Mucosa of stomach (tissue), 1 donor: ENCODE measurements around the gene NUCB2.
"Not testable (repeated sequence)": the region's sequence is repeated elsewhere in the genome, so short reads cannot be mapped to it uniquely, and the experiment has no call there.

Source experiments
- H3K27me3 ChIP-seq: one replicate; pipeline ENCODE4 v1.7.0; 2013; ENCODE audit warnings: mild to moderate bottlenecking, low read length; ENCODE audit not compliant: control insufficient read depth, insufficient read depth
- H3K36me3 ChIP-seq: one replicate; pipeline ENCODE4 v1.7.0; 2013; ENCODE audit warnings: low read length; ENCODE audit not compliant: control insufficient read depth, insufficient read depth
- H3K4me1 ChIP-seq: one replicate; pipeline ENCODE4 v1.7.0; 2013; ENCODE audit warnings: mild to moderate bottlenecking, low read length; ENCODE audit not compliant: control insufficient read depth, insufficient read depth
- H3K4me3 ChIP-seq: one replicate; pipeline ENCODE4 v1.7.0; 2013; ENCODE audit warnings: low read length
- H3K9ac ChIP-seq: one replicate; pipeline ENCODE4 v1.7.0; 2013; ENCODE audit warnings: mild to moderate bottlenecking, low read length, moderate library complexity
- H3K9me3 ChIP-seq: one replicate; pipeline ENCODE4 v1.7.0; 2013; ENCODE audit warnings: mild to moderate bottlenecking, low read length, moderate library complexity; ENCODE audit not compliant: control insufficient read depth
- donor health status: Pancreatic carcinoma.

Gene NUCB2

DNA sequence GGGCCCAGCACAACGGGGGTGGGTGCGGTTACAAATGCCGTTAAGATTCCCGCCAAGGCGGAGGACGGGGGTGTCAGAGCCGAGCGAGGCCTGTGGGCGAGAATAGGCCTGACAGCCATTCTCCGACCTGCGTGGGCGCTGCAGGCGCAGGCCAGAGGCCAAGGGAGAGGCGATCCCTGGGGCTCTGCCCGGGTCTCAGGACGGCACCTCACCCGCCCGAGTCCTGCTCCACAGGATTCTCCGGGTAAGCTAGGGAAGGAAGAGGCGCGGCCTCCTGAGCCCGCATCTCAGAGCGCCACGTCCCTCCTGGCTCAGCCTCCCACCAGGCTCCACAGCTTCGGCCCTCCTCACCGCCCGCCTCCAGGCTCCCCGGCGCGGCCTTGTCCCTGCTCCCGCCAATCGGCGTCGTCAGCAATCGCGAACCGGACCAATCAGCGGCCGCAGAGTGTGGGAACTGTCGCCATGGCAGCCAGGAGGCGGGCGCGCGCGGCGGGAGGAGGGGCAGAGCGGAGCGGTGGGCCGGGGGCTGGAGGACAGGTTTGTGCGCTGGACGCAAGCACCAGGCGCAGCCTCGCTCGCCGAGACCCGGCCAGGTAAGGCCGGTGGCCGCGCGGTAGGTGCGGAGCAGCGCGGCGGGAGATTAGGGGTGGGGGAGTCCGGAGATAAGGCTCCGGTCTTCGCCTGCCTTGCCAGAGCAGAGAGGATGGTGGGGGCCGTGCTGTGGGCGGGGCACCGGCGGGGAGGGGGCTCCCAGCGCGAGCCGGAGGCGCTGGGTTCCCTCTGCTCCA is at the start of gene NUCB2:
NUCB2 (plus strand) TSS at position 504 of the 788 bp plus-strand sequence. CDS start 18,585 bp downstream, outside the sequence.
- no peaks in the 10 kb centered on the region for H3K27me3 ChIP-seq
- H3K4me1 ChIP-seq, result peaks cover 8% of the 10 kb centered on the region
- peak within 1 kb of the TSS; percentile 84 for H3K9ac ChIP-seq
- peak within 1 kb of the TSS; percentile 57 for H3K4me3 ChIP-seq
- no peaks in the 10 kb centered on the region for H3K36me3 ChIP-seq
- H3K9me3 ChIP-seq, result no peaks in the 10 kb centered on the region

DNA sequence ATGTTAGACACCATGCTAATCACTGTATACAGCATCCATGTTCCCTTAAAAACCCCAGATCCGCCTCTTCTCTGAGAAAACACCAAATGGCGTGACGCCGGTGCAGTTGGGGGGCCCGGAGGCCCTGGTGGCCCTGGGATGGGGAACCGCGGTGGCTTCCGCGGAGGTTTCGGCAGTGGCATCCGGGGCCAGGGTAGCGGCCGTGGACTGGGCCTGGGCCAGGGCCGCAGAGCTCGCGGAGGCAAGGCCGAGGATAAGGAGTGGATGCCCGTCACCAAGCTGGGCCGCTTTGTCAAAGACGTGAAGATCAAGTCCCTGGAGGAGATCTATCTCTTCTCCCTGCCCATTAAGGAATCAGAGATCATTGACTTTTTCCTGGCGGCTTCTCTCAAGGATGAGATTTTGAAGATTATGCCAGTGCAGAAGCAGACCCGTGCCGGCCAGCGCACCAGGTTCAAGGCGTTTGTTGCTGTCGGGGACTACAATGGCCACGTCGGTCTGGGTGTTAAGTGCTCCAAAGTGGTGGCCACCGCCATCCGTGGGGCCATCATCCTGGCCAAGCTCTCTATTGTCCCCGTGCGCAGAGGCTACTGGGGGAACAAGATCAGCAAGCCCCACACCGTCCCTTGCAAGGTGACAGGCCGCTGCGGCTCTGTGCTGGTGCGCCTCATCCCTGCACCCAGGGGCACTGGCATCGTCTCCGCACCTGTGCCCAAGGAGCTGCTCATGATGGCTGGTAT is 48.2 kb upstream of the NUCB2 start:
- H3K27me3 ChIP-seq, H3K9ac ChIP-seq, H3K9me3 ChIP-seq, H3K4me3 ChIP-seq, H3K4me1 ChIP-seq, H3K36me3 ChIP-seq: not testable (repeated sequence)

DNA sequence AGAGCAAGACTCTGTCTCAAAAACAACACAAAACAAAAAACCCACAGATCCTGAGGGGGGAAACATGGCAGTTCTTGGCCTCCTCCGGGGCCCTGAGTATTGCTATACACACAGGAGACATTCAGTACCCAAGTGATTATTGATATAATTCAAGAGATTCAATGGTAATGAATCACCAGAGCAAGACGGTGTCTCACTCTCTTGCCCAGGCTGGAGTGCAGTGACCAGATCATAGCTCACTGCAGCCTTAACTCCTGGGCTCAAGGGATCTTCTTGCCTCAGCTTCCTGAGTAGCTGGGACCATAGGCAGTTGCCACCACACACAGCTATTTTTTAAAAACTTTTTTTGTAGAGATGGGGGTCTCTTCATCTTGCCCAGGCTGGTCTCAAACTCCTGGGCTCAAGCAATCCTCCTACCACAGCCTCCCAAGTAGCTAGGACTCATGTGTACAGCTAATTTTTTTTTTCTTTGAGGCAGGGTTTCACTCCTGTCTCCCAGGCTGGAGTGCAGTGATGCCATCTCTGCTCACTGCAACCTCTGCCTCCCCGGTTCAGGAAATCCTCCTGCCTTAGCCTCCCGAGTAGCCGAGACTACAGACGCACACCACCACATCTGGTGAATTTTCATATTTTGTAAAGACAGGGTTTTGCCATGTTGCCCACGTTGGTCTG is 46.9 kb upstream of the NUCB2 start:
- Histone ChIP-seq H3K9ac (no peak overlapping the region), H3K36me3 (no peaks in the 10 kb centered on the region), H3K9me3 (no peaks in the 10 kb centered on the region), H3K4me3 (no peak overlapping the region), H3K4me1 (peaks cover 4% of the 10 kb centered on the region), H3K27me3 (no peaks in the 10 kb centered on the region)

DNA sequence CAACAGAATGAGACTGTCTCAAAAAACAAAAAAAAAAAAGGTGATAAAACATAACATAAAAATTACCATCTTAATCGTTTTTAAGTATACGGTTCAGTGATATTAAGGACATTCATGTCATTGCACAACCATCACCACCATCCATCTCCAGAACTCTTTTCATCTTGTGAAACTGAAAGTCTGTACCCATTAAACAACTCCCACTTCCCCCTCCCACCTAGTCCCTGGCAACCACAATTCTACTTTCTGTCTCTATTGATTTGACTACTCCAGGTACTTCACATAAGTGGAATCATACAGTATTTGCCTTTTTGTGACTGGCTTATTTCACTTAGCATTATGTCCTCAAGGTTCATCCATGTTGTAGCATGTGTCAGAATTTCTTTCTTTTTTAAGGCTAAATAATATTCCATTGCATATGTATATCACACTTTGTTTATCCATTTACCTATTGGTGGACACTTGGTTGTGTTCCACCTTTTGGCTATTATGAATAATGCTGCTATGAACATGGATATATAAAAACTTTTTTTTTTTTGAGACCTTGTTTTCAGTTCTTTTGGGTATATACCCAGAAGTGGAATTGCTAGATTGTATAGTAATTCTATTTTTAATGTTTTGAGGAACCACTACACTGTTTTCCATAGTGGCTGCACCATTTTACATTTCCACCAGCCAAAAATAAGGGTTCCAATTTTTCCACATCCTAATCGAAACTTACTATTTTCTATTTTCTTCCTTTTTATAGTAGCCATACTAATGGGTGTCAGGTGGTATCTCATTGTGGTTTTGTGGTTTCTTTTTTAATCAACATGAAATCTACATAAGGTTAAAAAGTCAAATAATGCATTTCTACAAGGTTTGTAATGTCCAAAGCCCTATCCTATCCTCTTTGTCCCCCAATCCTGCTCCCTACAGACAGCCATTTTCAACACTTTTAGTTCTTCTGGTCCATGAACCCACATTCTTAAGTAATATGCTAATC is 45.4 kb upstream of the NUCB2 start:
- Histone ChIP-seq H3K4me3 (no peak overlapping the region), H3K9ac (no peak overlapping the region), H3K36me3 (no peaks in the 10 kb centered on the region), H3K4me1 (peaks cover 4% of the 10 kb centered on the region), H3K27me3 (no peaks in the 10 kb centered on the region), H3K9me3 (no peaks in the 10 kb centered on the region)

DNA sequence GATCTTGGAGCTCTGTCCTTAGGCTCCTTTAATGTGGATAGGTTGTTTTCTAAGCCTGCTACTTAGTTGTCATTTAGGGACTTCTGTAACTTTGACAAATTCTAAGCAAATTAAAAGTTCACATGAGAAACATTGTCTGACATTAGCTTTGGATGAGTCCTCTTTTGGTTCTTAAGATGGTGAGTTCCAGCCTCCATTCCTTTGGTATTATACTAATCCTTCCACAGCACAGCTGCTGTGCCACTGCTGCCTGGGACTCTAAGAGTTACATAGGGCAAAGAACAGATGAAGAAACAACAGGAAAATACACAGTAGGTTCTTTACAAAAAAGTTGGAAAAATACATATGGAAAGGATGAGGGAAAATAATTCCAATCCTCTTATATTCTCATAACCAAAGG is 43.4 kb upstream of the NUCB2 start:
- H3K9me3 ChIP-seq, result no peaks in the 10 kb centered on the region
- no peak overlapping the region for H3K4me3 ChIP-seq
- H3K4me1 ChIP-seq, result peaks cover 4% of the 10 kb centered on the region

DNA sequence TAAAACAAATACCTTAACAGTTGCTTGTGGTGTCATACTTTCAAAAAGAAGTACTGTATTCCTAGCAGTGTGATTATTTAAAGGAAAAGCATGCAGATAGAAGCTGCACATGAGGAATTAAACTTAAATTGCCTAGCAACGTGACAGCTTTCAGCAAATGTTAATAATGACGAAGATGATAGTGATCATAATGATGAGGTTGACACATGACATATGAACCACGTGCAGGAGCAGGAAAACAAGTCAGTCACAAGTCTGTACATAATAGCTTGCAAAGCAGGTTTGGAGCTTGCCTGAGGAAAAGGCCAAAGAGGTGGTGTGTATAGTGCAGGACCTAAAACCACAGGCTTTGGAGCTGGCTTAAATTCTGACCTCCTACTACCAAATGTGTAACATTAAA is 38.2 kb upstream of the NUCB2 start:
- Histone ChIP-seq H3K27me3 (no peaks in the 10 kb centered on the region), H3K4me1 (no peaks in the 10 kb centered on the region), H3K9ac (no peak overlapping the region), H3K9me3 (no peaks in the 10 kb centered on the region), H3K4me3 (no peak overlapping the region), H3K36me3 (no peaks in the 10 kb centered on the region)

More for the DNA sequence above, 43.4 kb upstream of the NUCB2 start:
- Histone ChIP-seq H3K9ac (no peak overlapping the region), H3K27me3 (no peaks in the 10 kb centered on the region), H3K36me3 (no peaks in the 10 kb centered on the region)

DNA sequence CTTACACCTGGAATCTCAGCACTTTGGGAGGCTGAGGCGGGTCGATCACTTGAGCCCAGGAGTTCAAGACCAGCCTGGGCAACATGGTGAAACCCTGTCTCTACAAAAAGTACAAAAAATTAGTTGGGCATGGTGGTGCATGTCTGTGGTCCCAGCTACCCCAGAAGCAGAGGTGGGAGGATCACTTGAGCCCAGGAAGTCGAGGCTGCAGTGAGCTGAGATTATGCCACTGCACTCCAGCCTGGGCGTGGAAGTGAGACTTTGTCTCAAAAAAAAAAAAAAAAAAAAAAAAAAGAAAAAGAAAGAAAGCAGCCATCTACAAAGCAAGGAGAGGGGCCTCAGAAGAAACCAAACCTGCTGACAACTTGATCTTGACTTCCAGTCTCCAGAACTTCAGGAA is 36.6 kb upstream of the NUCB2 start:
- not testable (repeated sequence) for H3K9me3 ChIP-seq, H3K9ac ChIP-seq, H3K4me1 ChIP-seq, H3K36me3 ChIP-seq, H3K4me3 ChIP-seq, H3K27me3 ChIP-seq

DNA sequence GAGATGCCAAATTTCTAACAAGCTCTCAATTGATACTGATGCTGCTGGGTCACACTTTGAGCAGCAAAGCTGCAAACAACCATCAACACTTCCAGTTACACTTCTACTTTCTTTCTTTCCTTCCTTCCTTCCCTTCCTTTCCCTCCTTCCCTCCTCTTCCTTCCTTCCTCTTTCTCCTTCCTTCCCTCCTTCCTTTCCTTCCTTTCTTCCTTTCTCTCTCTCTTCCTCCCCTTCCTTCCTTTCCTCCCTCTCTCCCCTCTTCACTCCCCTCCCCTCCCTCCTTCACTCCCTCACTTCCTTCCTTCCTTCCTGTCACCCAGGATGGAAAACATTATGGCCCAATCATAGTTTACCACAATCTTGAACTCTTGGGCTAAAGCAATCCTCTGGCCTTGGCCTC is 35.8 kb upstream of the NUCB2 start:
- Histone ChIP-seq H3K9me3 (no peaks in the 10 kb centered on the region), H3K4me3 (no peak overlapping the region), H3K36me3 (no peaks in the 10 kb centered on the region), H3K9ac (no peak overlapping the region), H3K27me3 (no peaks in the 10 kb centered on the region), H3K4me1 (no peaks in the 10 kb centered on the region)

DNA sequence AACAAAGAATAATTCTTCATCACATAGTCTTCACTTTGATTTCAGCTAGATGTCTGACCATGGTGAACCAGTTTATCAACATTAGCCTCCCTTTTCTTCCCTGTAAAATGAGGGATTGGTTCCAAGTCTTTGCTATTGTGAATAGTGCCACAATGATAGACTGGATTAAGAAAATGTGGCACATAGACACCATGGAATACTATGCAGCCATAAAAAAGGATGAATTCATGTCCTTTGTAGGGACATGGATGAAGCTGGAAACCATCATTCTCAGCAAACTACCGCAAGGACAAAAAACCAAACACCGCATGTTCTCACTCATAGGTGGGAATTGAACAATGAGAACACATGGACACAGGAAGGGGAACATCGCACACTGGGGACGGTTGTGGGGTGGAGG is 33.6 kb upstream of the NUCB2 start:
- not testable (repeated sequence) for H3K36me3 ChIP-seq, H3K9me3 ChIP-seq, H3K27me3 ChIP-seq, H3K4me3 ChIP-seq, H3K9ac ChIP-seq, H3K4me1 ChIP-seq

DNA sequence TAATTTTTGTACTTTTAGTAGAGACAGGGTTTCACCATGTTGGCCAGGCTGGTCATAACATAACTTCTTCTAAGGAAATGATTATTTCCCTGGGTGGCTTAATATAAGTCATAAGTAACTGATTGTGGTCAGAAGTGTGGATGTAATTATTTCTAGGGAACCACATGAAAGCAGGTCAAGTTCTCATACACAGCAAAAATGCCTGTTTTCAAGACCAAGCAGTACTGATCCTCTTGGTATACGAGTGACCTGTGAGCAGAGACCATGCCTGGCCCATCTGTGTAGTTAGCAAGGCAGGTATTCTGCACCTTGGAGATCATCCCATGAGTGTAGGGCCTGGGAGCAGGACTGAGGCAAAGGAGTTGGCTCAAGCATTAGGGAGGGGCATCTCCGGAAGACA is 32.5 kb upstream of the NUCB2 start:
- Histone ChIP-seq H3K4me1 (no peaks in the 10 kb centered on the region), H3K9me3 (no peaks in the 10 kb centered on the region), H3K27me3 (no peaks in the 10 kb centered on the region), H3K4me3 (no peak overlapping the region), H3K9ac (no peak overlapping the region), H3K36me3 (no peaks in the 10 kb centered on the region)

DNA sequence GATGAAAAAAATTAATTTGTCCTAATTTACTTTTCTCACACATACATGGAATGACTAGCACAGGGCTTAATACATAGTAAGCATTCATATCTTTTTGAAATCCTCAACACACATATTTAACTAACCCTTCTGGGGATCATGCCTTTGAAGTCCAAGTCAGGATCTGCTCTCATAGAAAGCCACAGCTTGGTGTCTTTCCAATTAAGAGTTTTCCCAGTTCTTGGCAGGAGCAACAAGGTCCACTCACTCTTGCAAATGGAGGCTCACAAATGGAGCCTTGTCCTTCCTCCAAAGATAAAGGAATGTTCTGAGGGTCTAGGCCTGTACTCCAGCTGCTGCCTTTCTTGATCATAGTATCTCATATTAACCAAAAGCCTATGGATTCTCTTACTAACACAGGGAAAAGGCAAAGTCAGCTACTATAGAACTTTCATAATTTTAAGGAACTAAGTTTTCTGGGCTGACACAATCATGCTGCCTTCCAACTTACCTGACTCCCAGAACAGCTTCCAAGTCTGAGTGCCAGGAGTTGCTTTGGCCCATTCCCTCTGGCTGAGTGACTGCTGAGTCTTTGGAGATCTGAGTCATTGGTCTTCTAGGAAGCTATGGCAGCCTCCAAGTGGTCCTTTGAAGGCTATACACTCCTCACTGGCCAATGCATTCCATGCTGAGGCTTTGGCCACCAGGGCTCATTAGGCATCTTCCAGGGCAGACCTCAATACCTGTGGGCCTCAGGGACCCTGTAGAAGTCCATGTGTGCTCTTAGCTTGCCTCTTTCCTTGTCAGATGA is 25.8 kb upstream of the NUCB2 start:
- Histone ChIP-seq H3K27me3 (no peaks in the 10 kb centered on the region), H3K9ac (no peak overlapping the region), H3K4me1 (no peaks in the 10 kb centered on the region), H3K36me3 (no peaks in the 10 kb centered on the region), H3K4me3 (no peak overlapping the region), H3K9me3 (no peaks in the 10 kb centered on the region)
